HG03575 (cell line): ENCODE measurements around the gene CCDC158.
"Not testable (repeated sequence)": the region's sequence is repeated elsewhere in the genome, so short reads cannot be mapped to it uniquely, and the experiment has no call there.

Experiments
- ATAC-seq: cut with Tn5 transposase; IDR thresholded peaks from one replicate; pipeline ENCODE4 v1.9.1; 2021; ENCODE audit not compliant: unreplicated experiment, insufficient number of reproducible peaks, low FRiP score; ENCODE audit errors: extremely low read depth

The CCDC158 gene

GRCh38 chr4:76434901-76435527 is 14.1 kb upstream of the CCDC158 start, which contains the start of gene SHROOM3:
Gene SHROOM3, plus strand, starts transcription at chr4:76435229. Its CDS starts 824 bp downstream, at chr4:76436053.
- no peak for ATAC-seq

GRCh38 chr4:76430519-76431388 is 9.8 kb upstream of the CCDC158 start:
- no peak for ATAC-seq

GRCh38 chr4:76429636-76430035 is 8.7 kb upstream of the CCDC158 start:
- ATAC-seq: no peak

DNA sequence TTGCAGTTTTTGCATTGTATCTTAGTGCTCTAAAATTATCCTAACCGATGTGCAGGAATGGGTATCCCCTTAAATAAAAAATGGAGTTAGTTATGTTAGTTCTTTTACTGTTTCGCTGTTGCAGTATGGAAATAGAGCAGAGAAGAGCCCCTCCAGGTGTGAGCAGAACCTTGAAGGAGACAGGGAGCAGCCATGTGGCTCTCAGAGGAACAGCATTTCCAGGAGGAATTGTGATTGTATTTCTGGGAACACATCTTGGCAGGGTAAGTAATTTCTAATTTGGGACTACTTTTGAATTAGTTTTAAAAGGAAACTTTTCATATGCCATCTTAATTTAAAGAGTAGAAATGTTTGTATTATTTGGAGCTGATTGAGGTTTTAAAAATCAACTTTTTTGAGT is 5.3 kb upstream of the CCDC158 start:
- no peak for ATAC-seq

DNA sequence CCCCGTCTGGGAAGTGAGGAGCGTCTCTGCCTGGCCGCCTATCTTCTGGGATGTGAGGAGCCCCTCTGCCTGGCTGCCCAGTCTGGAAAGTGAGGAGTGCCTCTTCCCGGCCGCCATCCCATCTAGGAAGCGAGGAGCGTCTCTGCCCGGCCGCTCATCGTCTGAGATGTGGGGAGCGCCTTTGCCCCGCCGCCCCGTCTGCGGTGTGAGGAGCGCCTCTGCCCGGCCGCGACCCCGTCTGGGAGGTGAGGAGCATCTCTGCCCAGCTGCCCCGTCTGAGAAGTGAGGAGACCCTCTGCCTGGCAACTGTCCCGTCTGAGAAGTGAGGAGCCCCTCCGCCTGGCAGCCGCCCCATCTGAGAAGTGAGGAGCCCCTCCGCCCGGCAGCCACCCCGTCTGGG is 2.2 kb upstream of the CCDC158 start:
- not testable (repeated sequence) for ATAC-seq

- ATAC-seq: no peak
These were observed 666 bp downstream of the CCDC158 start for GRCh38 chr4:76420188-76420761.

GRCh38 chr4:76410636-76411035 is 10.3 kb downstream of the CCDC158 start:
- no peak for ATAC-seq

- no peak for ATAC-seq
These were observed 13.4 kb downstream of the CCDC158 start for GRCh38 chr4:76407440-76408119.

- ATAC-seq: no peak
These were observed 14.9 kb downstream of the CCDC158 start for GRCh38 chr4:76406081-76406480.

DNA sequence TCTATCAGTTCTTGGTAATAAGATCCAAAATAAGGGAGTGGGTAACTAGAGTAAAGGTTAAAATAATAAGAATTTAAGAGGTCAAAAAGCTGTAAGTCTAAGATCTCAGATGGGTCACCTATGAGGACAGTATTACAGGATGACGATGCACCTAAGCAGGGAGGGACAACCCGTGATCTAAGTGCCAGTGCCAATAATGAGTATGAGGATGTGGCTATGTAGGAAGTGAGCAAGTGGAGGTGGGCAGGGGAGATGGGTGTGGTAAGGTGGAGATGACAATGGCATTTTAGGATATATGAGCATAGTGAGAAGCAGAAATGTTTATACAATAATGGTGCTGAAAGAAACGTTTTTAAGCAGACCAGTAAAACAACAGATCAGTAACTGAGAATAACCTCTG is 19.3 kb downstream of the CCDC158 start:
- ATAC-seq: no peak

DNA sequence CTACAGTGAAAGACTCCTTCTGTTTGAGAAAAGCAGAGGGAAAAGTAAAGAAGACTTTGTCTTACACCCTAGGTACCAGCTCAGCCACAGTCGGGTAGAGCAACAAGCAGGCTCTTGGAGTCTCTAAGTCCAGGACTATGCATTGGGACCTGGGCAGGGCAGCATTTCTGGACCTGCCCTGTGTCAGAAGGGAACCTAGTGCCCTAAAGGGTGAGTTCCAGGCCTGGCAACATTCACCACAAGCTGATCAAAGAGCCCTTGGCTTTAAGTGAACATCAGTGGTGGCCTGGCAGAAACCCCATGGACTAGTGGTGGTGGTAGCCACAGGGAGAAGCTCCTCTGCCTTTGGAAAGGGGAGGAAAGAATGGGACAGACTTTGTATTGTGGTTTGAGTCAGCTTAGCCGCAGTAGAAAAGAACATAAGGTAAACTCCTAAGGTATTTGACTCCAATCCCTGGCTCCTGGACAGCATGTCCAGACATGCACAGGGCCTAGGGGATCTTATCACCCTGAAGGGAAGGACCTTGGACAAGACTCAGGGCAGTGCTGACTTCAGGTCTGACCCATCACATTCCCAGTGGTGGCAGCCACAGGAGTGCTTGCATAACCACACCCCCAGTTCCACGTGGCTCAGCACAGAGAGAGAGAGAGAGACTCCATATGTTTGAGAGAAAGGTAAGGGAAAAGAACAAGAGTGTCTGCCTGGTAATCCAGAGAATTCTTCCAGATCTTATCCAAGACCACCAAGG is 32.6 kb downstream of the CCDC158 start:
- ATAC-seq: no peak

DNA sequence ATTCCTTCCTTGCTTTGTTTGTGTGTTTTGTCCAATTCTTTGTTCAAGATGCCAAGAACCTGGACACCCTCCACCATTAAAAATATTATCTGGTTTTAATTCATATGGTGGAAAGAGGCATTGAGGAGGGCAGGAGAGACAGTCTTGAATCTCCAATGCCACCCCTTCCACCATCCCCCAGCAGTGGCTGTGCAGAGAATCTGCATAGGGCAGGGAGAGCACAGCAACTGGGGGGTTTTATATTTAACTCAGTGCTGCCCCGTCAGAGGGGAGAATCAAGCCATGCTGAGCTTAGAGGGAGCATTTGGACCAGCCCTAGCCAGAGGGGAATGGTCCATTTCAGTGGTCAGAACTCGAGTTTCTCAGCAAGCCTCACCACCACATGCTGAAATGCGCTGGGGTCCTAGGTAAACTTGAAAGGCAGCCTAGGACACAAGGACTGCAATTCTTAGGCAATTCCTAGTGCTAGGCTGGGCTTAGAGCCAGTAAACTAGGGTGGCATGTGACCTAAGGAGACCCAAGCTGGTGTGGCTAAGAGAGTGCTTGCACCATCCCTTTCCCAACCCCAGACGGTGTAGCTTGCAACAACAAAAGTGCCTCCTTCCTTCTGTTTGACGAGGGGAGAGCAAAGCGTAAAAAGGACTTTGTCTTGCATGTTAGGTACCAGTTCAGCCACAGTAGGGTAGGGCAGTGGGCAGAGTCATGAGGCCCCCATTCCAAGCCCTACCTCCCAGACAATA is 34.2 kb downstream of the CCDC158 start:
- ATAC-seq: no peak

- no peak for ATAC-seq
These were observed 35.0 kb downstream of the CCDC158 start for GRCh38 chr4:76385974-76386373.

DNA sequence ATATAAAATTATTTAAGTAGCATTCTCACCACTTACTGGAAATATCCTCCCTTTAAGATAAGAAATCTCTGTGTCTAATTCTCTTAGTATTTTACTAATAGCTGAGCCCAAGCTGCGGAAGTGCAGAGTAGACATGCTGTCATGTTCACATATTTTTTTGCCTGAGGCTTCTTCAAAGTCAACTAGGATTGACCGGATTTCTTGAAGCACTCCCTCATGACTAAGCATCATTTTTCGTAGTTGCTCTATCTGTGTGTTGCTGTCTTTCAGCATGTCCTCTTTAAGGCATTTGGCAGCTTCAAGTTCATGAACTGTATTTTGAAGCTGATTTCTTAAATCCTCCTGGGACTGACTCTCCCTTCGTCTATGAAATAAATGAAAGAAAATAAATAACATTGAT is 36.9 kb downstream of the CCDC158 start:
- ATAC-seq: no peak

DNA sequence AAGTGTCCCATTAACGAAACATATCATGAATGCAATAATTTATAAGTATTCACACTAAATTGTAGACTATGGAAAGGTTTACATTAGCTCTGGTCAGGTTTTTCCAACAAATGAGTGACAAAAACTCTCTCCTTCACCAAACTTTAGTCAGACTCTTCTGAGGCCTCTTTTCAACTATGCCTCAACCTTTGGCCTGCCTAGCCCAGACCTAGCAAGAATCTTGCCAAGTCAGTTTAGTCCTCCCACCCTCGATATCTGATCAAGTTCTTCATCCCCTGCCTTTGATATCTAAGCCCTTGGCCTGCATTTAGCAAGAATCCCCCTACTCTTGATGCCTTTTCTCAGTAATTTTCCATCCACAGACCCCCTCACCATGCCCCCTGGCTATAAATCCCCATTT is 37.9 kb downstream of the CCDC158 start:
- no peak for ATAC-seq

GRCh38 chr4:76381986-76382385 is 39.0 kb downstream of the CCDC158 start:
- ATAC-seq: no peak

DNA sequence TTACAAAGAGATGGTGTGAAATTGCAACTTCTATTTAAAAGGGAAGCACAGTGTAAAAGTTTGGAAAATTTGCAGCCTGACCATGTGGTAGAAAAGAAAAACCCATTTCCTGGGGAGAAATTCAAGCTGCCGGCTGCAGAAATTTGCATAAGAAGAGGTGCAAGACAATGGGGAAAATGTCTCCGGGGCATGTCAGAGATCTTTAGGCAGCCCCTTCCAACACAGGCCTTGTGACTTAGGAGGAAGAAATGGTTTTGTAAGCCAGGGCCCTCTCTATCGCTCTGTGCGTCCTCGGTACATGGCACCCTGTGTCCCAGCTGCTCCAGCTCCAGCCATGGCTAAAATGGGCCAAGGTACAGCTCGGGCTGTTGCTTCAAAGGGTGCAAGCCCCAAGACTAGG is 40.4 kb downstream of the CCDC158 start:
- ATAC-seq: no peak

GRCh38 chr4:76377911-76378310 is 43.0 kb downstream of the CCDC158 start:
- ATAC-seq: no peak
